K562 (cell line): ENCODE measurements around the gene EIF2S2. TPM values are rescaled to one million over a fixed set of nuclear protein-coding genes. Genes with fewer than 3 reads are reported as not detected.

Source experiments
- ATAC-seq: fragments of 200-7000 bp; cut with Tn5 transposase; 3 replicates; pipeline ENCODE4 v1.9.1; 2020; ENCODE audit warnings: moderate library complexity
- Bru-seq: library from RNA; stranded (reverse); fragments of 400-500 nt; gene quantifications from one replicate; lab custom pipeline; 2021; lab: Mats Ljungman, UMichigan
- BruChase-seq, 2 experiments: library from RNA; stranded (reverse); fragments of 400-500 nt; gene quantifications; one replicate each; lab custom pipeline; 2021; lab: Mats Ljungman, UMichigan
- BruUV-seq: library from RNA; stranded (reverse); fragments of 400-500 nt; replicated peaks from 2 replicates; lab custom pipeline; 2021; lab: Mats Ljungman, UMichigan
- CTCF ChIA-PET: fragments of 300-600 bp; formaldehyde crosslinking; extraction: SDS; loops from one replicate; lab custom pipeline; 2021; ENCODE audit warnings: low intra/inter-chr PET ratio; lab: Yijun Ruan, JAX
- POLR2A ChIA-PET: fragments of 300-600, 350-650 bp; sonication (Branson Sonifier 250); formaldehyde crosslinking; extraction: SDS; loops from one replicate; lab custom pipeline; 2021; ENCODE audit warnings: antibody characterized with exemption, inconsistent platforms; lab: Yijun Ruan, JAX
- DNase-seq, 4 experiments: peaks; one replicate each; pipeline versions ENCODE4 v3.0.0 to v3.0.0-alpha.2; 2011 to 2018; ENCODE audit warnings: low spot score in 3 of 4, mixed read lengths in 3 of 4; ENCODE audit errors: extremely low read depth in 1 of 4
- FAIRE-seq: peaks from 2 replicates; lab custom pipeline; 2011; peaks lifted over from hg19 to GRCh38; lab: Jason Lieb, UNC
- H2AFZ ChIP-seq: 2 replicates; pipeline ENCODE4 v1.6.0; 2011; ENCODE audit warnings: low read depth, low read length, control low read depth, inconsistent platforms
- H3K27ac ChIP-seq: fragments of 200-600 bp; 3 replicates; pipeline ENCODE4 v1.8.0; 2011; ENCODE audit warnings: low read depth, mild to moderate bottlenecking, control low read depth, inconsistent platforms, low read length, moderate library complexity, mixed read lengths; ENCODE audit errors: extremely low read depth
- H3K27me3 ChIP-seq, 2 experiments: fragments of 300-600 bp in 1 of 2; 2 replicates in 1 of 2; 3 replicates in 1 of 2; pipeline versions ENCODE4 v1.6.0 to v1.8.0; 2011; ENCODE audit warnings: inconsistent platforms in 2 of 2, low read length in 2 of 2, mild to moderate bottlenecking in 1 of 2, mixed read lengths in 1 of 2, moderate library complexity in 1 of 2; ENCODE audit not compliant: control insufficient read depth in 2 of 2, insufficient read depth in 2 of 2
- H3K36me3 ChIP-seq: fragments of 300-600 bp; 3 replicates; pipeline ENCODE4 v1.8.0; 2011; ENCODE audit warnings: mild to moderate bottlenecking, low read length, inconsistent platforms; ENCODE audit not compliant: control insufficient read depth, insufficient read depth
- H3K4me1 ChIP-seq, 2 experiments: fragments of 200-600 bp in 1 of 2; replicated peaks in 1 of 2; 2 replicates in 1 of 2; 3 replicates in 1 of 2; pipeline versions ENCODE4 v1.5.1 to v1.8.0; 2011; ENCODE audit warnings: inconsistent platforms in 2 of 2, low read length in 2 of 2, mild to moderate bottlenecking in 1 of 2, mixed read lengths in 1 of 2, moderate library complexity in 1 of 2; ENCODE audit not compliant: control insufficient read depth in 2 of 2, insufficient read depth in 2 of 2
- H3K4me2 ChIP-seq: 2 replicates; pipeline ENCODE4 v1.6.1; 2011; ENCODE audit warnings: low read length, control low read depth, inconsistent platforms, mixed read lengths; ENCODE audit not compliant: insufficient read depth
- H3K4me3 ChIP-seq: fragments of 200-600 bp; sonication (generic), shearing (Covaris generic); 2 replicates; pipeline ENCODE4 v1.5.1; 2016; ENCODE audit warnings: control low read depth, inconsistent platforms
- H3K79me2 ChIP-seq: fragments of 200-600 bp; 3 replicates; pipeline ENCODE4 v1.8.0; 2011; ENCODE audit warnings: low read length, inconsistent platforms; ENCODE audit not compliant: control insufficient read depth, insufficient read depth
- H3K9ac ChIP-seq, 2 experiments: 2 replicates each; pipeline versions ENCODE4 v1.6.0 to v1.6.1; 2011; ENCODE audit warnings: low read depth in 2 of 2, low read length in 2 of 2, control low read depth in 1 of 2, inconsistent platforms in 1 of 2, mild to moderate bottlenecking in 1 of 2, mixed read lengths in 1 of 2; ENCODE audit not compliant: insufficient read depth in 1 of 2
- H3K9me1 ChIP-seq: one replicate; pipeline ENCODE4 v1.6.0; 2011; ENCODE audit warnings: inconsistent platforms, mild to moderate bottlenecking, low read length, moderate library complexity; ENCODE audit not compliant: control insufficient read depth, insufficient read depth
- H3K9me3 ChIP-seq: replicated peaks from 2 replicates; pipeline ENCODE4 v1.5.1; 2011; ENCODE audit warnings: low read depth, low read length, inconsistent platforms; ENCODE audit not compliant: control insufficient read depth, insufficient read depth
- H4K20me1 ChIP-seq: replicated peaks from 2 replicates; pipeline ENCODE4 v1.6.1; 2011; ENCODE audit warnings: low read length, inconsistent platforms, mixed read lengths; ENCODE audit not compliant: control insufficient read depth, insufficient read depth
- CREB1 ChIP-seq, 2 experiments: sonication (generic) in 1 of 2; formaldehyde crosslinking in 1 of 2; IDR thresholded peaks; 2 replicates each; pipeline versions ENCODE4 v1.6.1 to v1.8.0; 2012 to 2022; ENCODE audit warnings: inconsistent platforms in 1 of 2, mild to moderate bottlenecking in 1 of 2, missing genetic modification reagents in 1 of 2, moderate library complexity in 1 of 2
- ETV1 ChIP-seq: fragments of 450-650 bp; conservative IDR thresholded peaks from 2 replicates; pipeline ENCODE4 v1.6.1; 2016; ENCODE audit warnings: missing genetic modification characterization, control low read depth, low read depth, missing compliant biosample characterization
- FOS ChIP-seq: IDR thresholded peaks from 3 replicates; pipeline ENCODE4 v1.6.1; 2011; ENCODE audit not compliant: insufficient read length; ENCODE audit errors: extremely low read depth
- GTF2A2 ChIP-seq: IDR thresholded peaks from 2 replicates; pipeline ENCODE4 v1.6.1; 2016; ENCODE audit warnings: mild to moderate bottlenecking, missing genetic modification characterization, missing compliant biosample characterization
- KDM5B ChIP-seq: fragments of 200-600 bp; sonication (generic); IDR thresholded peaks from 2 replicates; pipeline ENCODE4 v1.6.1; 2012; ENCODE audit warnings: low read depth, mild to moderate bottlenecking, moderate library complexity, low read length, control low read depth, inconsistent platforms; ENCODE audit not compliant: insufficient replicate concordance
- MAZ ChIP-seq, 2 experiments: fragments of 450-650 bp in 1 of 2; sonication (generic) in 1 of 2; formaldehyde crosslinking; IDR thresholded peaks in 1 of 2; conservative IDR thresholded peaks in 1 of 2; 2 replicates each; pipeline versions ENCODE4 v1.4.0 to v1.5.0; 2020; ENCODE audit warnings: mild to moderate bottlenecking in 1 of 2, missing genetic modification reagents in 1 of 2
- RBM22 ChIP-seq: fragments of 200-400 bp; formaldehyde crosslinking; IDR thresholded peaks from 2 replicates; pipeline ENCODE4 v1.6.1; 2018; ENCODE audit warnings: low read length, low read depth; ENCODE audit not compliant: poor library complexity, severe bottlenecking
- RBM39 ChIP-seq: fragments of 200-400 bp; formaldehyde crosslinking; optimal IDR thresholded peaks from 2 replicates; pipeline ENCODE3; 2018; ENCODE audit warnings: low read depth, low read length
- SAFB ChIP-seq: fragments of 200-400 bp; formaldehyde crosslinking; IDR thresholded peaks from 2 replicates; pipeline ENCODE4 v1.6.1; 2017; ENCODE audit warnings: low read depth, low read length, borderline replicate concordance
- SAFB2 ChIP-seq: fragments of 200-400 bp; formaldehyde crosslinking; IDR thresholded peaks from 2 replicates; pipeline ENCODE4 v1.6.1; 2018; ENCODE audit warnings: borderline replicate concordance, low read length, low read depth, moderate library complexity; ENCODE audit not compliant: severe bottlenecking
- TBP ChIP-seq: optimal IDR thresholded peaks from 2 replicates; pipeline ENCODE3; 2011; ENCODE audit warnings: low read depth, low read length, improper control_type of control experiment
- ZC3H11A ChIP-seq: IDR thresholded peaks from 2 replicates; pipeline ENCODE4 v1.6.1; 2012; ENCODE audit warnings: low read depth, low read length, improper control_type of control experiment
- ZNF175 ChIP-seq: fragments of 200-800 bp; sonication (Bioruptor generic); IDR thresholded peaks from 2 replicates; pipeline ENCODE4 v1.6.1; 2016; ENCODE audit warnings: low read depth, mild to moderate bottlenecking, missing genetic modification characterization, missing compliant biosample characterization
- ZNF695 ChIP-seq: fragments of 450-650 bp; formaldehyde crosslinking; IDR thresholded peaks from 2 replicates; pipeline ENCODE4 v1.4.0; 2020; ENCODE audit warnings: mild to moderate bottlenecking, moderate library complexity
- ZNF830 ChIP-seq: fragments of 250-450 bp; sonication (Bioruptor Pico); IDR thresholded peaks from 2 replicates; pipeline ENCODE4 v1.5.0; 2021; ENCODE audit warnings: mild to moderate bottlenecking
- WGBS: fragments of 100-300 bp; shearing (Covaris generic); methylation state at CpG from one replicate; pipeline ENCODE4 v1.1.6; 2016; ENCODE audit warnings: low coverage, mixed read lengths; ENCODE audit not compliant: insufficient coverage; ENCODE audit errors: missing lambda C conversion rate; 5-methylcytosine and 5-hydroxymethylcytosine counted together
- in situ Hi-C: fragments of 300-500 bp; cut with MboI; formaldehyde crosslinking; loops from 4 replicates; pipeline ENCODE4 v1.15.0; 2018; ENCODE audit warnings: inconsistent platforms, mixed read lengths
- intact Hi-C: fragments of 100-400 bp; cut with micrococcal nuclease; formaldehyde crosslinking; loops from 2 replicates; pipeline ENCODE4 v1.14.2; 2022
- long read RNA-seq, 3 experiments: library from polyadenylated mRNA in 2 of 3; library from RNA in 1 of 3; unstranded in 2 of 3; stranded (forward) in 1 of 3; transcript quantifications; one replicate each; pipeline ENCODE4 v2.0.0, GENCODE V29; 2019 to 2022
- polyA minus RNA-seq, 3 experiments: library from RNA; depleted of rRNA, polyadenylated mRNA; stranded (reverse); fragments of >200 nt; gene quantifications; 2 replicates each; pipeline ENCODE4 v1.2.3, GENCODE V29; 2011
- polyA plus RNA-seq, 8 experiments: library from polyadenylated mRNA; depleted of rRNA in 4 of 8; stranded (reverse) in 5 of 8; unstranded in 3 of 8; fragments of >200 nt; fragmentation: Nextera tagmentation in 2 of 8; fragmentation: Illumina TruSeq in 1 of 8; extraction: Ambion mirVana in 2 of 8; extraction: Trizol in 1 of 8; gene quantifications; 2 replicates each; pipeline versions ENCODE4 v1.2.1 to v1.2.3, GENCODE V29; 2011 to 2014; ENCODE audit warnings: inconsistent platforms in 1 of 8, missing spikeins in 1 of 8
- total RNA-seq, 7 experiments: library from RNA; depleted of rRNA in 6 of 7; stranded (reverse); fragments of >200 nt in 6 of 7; fragmentation: Illumina TruSeq in 2 of 7; extraction: Trizol in 2 of 7; gene quantifications; 2 replicates each; pipeline versions ENCODE4 v1.2.1 to v1.2.3, GENCODE V29; 2011 to 2021; ENCODE audit warnings: low replicate concordance in 1 of 7

Gene EIF2S2
- 24.4 and 38.1 TPM in 2 replicates for total RNA-seq (2011; cell fraction: chromatin; rRNA removed; ENCODE audit: low replicate concordance)
- 19.0 and 21.1 TPM in 2 replicates for total RNA-seq (2011; cell fraction: nucleolus; rRNA removed)
- 32.6 and 47.0 TPM in 2 replicates for total RNA-seq (2011; cell fraction: nucleoplasm; rRNA removed)
- 120 and 135 TPM in 2 replicates for total RNA-seq (2014; rRNA removed)
- 192 and 237 TPM in 2 replicates for total RNA-seq (2014; rRNA removed; fragmentation: Illumina TruSeq; extraction: Trizol)
- total RNA-seq (2015; rRNA removed; fragmentation: Illumina TruSeq; extraction: Trizol), result 154 and 159 TPM in 2 replicates
- total RNA-seq (2021), result 114 and 118 TPM in 2 replicates
- 141 and 164 TPM in 2 replicates for polyA plus RNA-seq (2011; rRNA removed)
- 42.3 and 74.8 TPM in 2 replicates for polyA plus RNA-seq (2011; cell fraction: cytosol; rRNA removed)
- polyA plus RNA-seq (2011; cell fraction: nucleus; rRNA removed), result 27.0 and 49.4 TPM in 2 replicates
- polyA plus RNA-seq (2012), result 110 and 156 TPM in 2 replicates
- polyA plus RNA-seq (2014; fragmentation: Illumina TruSeq; extraction: Trizol), result 210 and 220 TPM in 2 replicates
- 10 to 100 TPM; 79.7 to 92.3 TPM for polyA plus RNA-seq (2014; fragmentation: Nextera tagmentation; extraction: Ambion mirVana)
- polyA plus RNA-seq (2014; rRNA removed), result 139 and 154 TPM in 2 replicates
- 73.8 and 89.8 TPM in 2 replicates for polyA minus RNA-seq (2011; rRNA and poly(A)+ RNA removed)
- polyA minus RNA-seq (2011; cell fraction: cytosol; rRNA and poly(A)+ RNA removed), result 30.5 and 32.7 TPM in 2 replicates
- polyA minus RNA-seq (2011; cell fraction: nucleus; rRNA and poly(A)+ RNA removed), result 9.8 and 24.8 TPM in 2 replicates
- Bru-seq, nascent RNA, result percentile 97 among the genes with signal in this experiment
- BruChase-seq, experiment 1, labeled RNA remaining after a 2-hour chase, result percentile 97 among the genes with signal in this experiment
- BruChase-seq, experiment 2, labeled RNA remaining after a 6-hour chase, result percentile 96 among the genes with signal in this experiment
- long read RNA-seq, experiment 1, transcript EIF2S2-201 (9 exons, 2,656 nt), result major isoform, 542 of 1,156 reads
- long read RNA-seq, experiment 1, partial matches to known transcripts, result 537 of 1,156 reads
- long read RNA-seq, experiment 1, other reads (novel, unspliced or antisense), result 77 of 1,156 reads
- long read RNA-seq, experiment 2, transcript EIF2S2-201 (9 exons, 2,656 nt), result major isoform, 217 of 388 reads
- long read RNA-seq, experiment 2, partial matches to known transcripts, result 128 of 388 reads
- long read RNA-seq, experiment 2, other reads (novel, unspliced or antisense), result 43 of 388 reads
- long read RNA-seq, experiment 3, transcript EIF2S2-201 (9 exons, 2,656 nt), result major isoform, 143 of 393 reads
- long read RNA-seq, experiment 3, partial matches to known transcripts, result 233 of 393 reads
- long read RNA-seq, experiment 3, other reads (novel, unspliced or antisense), result 17 of 393 reads

- Histone ChIP-seq H3K27ac (peak within 1 kb of the TSS; percentile 99), H3K4me3 (peak within 1 kb of the TSS; percentile 99), H3K9ac (peak within 1 kb of the TSS; percentile 100), H3K36me3 (peaks cover 43% of the 10 kb centered on the region), H3K79me2 (peaks cover 52% of the 10 kb centered on the region), H3K9me1 (peaks cover 4% of the 10 kb centered on the region), H2AFZ (peak within 1 kb of the TSS; percentile 94), H4K20me1 (peaks cover 43% of the 10 kb centered on the region), H3K9me3 (no peaks in the 10 kb centered on the region), H3K4me2 (peak within 1 kb of the TSS; percentile 99), H3K4me1 (peaks cover 18 to 21% of the 10 kb centered on the region in 2 experiments; a peak in 4 of 5 replicates), H3K27me3 (no peaks in the 10 kb centered on the region)
- DNase-seq, result peak; percentile 92 to 100 (median 94)
- FAIRE-seq, result peak; percentile 95
- peak; percentile 91 for ATAC-seq
- BruUV-seq, result TSS peak; percentile 45
- ChIA-PET CTCF (interaction anchor here (1.0 kb wide), 1 partner anchor 179 kb away, joined by 3 read pairs; no protein-coding TSS in a partner anchor), POLR2A (interaction anchor here (0.5 to 2.8 kb wide), 27 partner anchors 10 to 709 kb away, joined by 3 to 32 read pairs (median 4); partner anchors contain the start of genes CHMP4B and RALY)
- under 1% methylated on average over 65 of the region's 81 CpGs for WGBS
- intact Hi-C loops, result loop anchor here (2.0 kb wide), 1 partner anchor 119 kb away; the partner anchor contains the start of gene RALY
- in situ Hi-C loops, result no loop called here
- peak; percentile 86 for TF ChIP-seq KDM5B
- no peak for TF ChIP-seq SAFB2
- TF ChIP-seq ZNF830 (CRISPR knock-in tag), result 0 out of 2 replicates have a peak, but pooled peaks have one; percentile 78
- peak; percentile 40; the same call in 1 of the 2 replicates for TF ChIP-seq SAFB
- TF ChIP-seq FOS, result no peak
- peak; percentile 72 to 83; a peak in 3 of 4 replicates for TF ChIP-seq MAZ (CRISPR knock-in tag; conservative IDR thresholded peaks at IDR 0.05 in 1 of 2, IDR thresholded peaks at IDR 0.05 in 1 of 2)
- peak; percentile 85 for TF ChIP-seq RBM22
- TF ChIP-seq ZNF175, result peak; percentile 80
- peak; percentile 66; the same call in 1 of the 2 replicates for TF ChIP-seq GTF2A2 (tag)
- no peak for TF ChIP-seq ZNF695
- peak; percentile 98 for TF ChIP-seq TBP
- TF ChIP-seq CREB1 (IDR thresholded peaks at IDR 0.05), result peak; percentile 98
- TF ChIP-seq CREB1 (CRISPR knock-in tag; IDR thresholded peaks at IDR 0.05), result peak; percentile 98
- TF ChIP-seq ZC3H11A, result no peak
- TF ChIP-seq ETV1 (tag), result peak; percentile 76
- TF ChIP-seq RBM39, result no peak
Observed at GRCh38 chr20:34111702-34112599, at the start of gene EIF2S2. EIF2S2 (minus strand) TSS chr20:34112243; CDS start chr20:34112110, 133 bp downstream.
